Breast epithelium (tissue), 4 donors: ENCODE results near the gene SRGAP1. TPM values are rescaled to one million over a fixed set of nuclear protein-coding genes. Genes with fewer than 3 reads are reported as not detected.
"Not testable (repeated sequence)": the region's sequence is repeated elsewhere in the genome, so short reads cannot be mapped to it uniquely, and the experiment has no call there.

ENCODE experiments used
- DNase-seq, 2 donors: peaks; one replicate each; pipeline ENCODE4 v3.0.0-alpha.2; 2019; ENCODE audit warnings: low spot score in 2 of 2
- H3K27ac ChIP-seq, 2 donors: fragments of 200-600 bp; sonication (generic) in 1 of 2; one replicate each; pipeline ENCODE4 v1.5.1; 2016 to 2019; ENCODE audit warnings: mild to moderate bottlenecking in 1 of 2
- H3K27me3 ChIP-seq, 2 donors: fragments of 200-600 bp; sonication (generic) in 1 of 2; one replicate each; pipeline versions ENCODE4 v1.5.1 to v1.6.0; 2017 to 2019; ENCODE audit warnings: control low read depth in 1 of 2, mild to moderate bottlenecking in 1 of 2
- H3K36me3 ChIP-seq: fragments of 200-600 bp; one replicate; pipeline ENCODE4 v1.5.1; 2019
- H3K4me1 ChIP-seq, 2 donors: fragments of 200-600 bp; sonication (generic); one replicate each; pipeline ENCODE4 v1.5.1; 2016 to 2019; ENCODE audit warnings: control low read depth in 1 of 2
- H3K4me3 ChIP-seq, 3 donors: fragments of 200-600 bp; sonication (generic); 1 replicate in 2 of 3; 2 replicates in 1 of 3; pipeline ENCODE4 v1.5.1; 2016 to 2019; ENCODE audit warnings: mild to moderate bottlenecking in 3 of 3, moderate library complexity in 2 of 3
- H3K9me3 ChIP-seq, 2 donors: fragments of 200-600 bp; sonication (generic) in 1 of 2; one replicate each; pipeline ENCODE4 v1.5.1; 2016 to 2019; ENCODE audit warnings: control low read depth in 1 of 2
- CTCF ChIP-seq, 3 donors: fragments of 450-650 bp; IDR thresholded peaks; one replicate each; pipeline ENCODE4 v1.5.1; 2016 to 2017; ENCODE audit warnings: antibody characterized with exemption in 3 of 3, mild to moderate bottlenecking in 3 of 3, moderate library complexity in 3 of 3
- POLR2A ChIP-seq: fragments of 450-650 bp; IDR thresholded peaks from one replicate; pipeline ENCODE4 v1.6.1; 2016; ENCODE audit warnings: antibody characterized with exemption, mild to moderate bottlenecking, moderate library complexity
- POLR2AphosphoS5 ChIP-seq, 3 donors: sonication (generic); formaldehyde crosslinking; IDR thresholded peaks; one replicate each; pipeline ENCODE4 v1.6.1; 2017; ENCODE audit warnings: antibody characterized with exemption in 3 of 3
- intact Hi-C: fragments of 100-400 bp; cut with DNase I; formaldehyde crosslinking; loops from one replicate; pipeline ENCODE4 v1.15.1; 2023; ENCODE audit warnings: low total_unique reads
- total RNA-seq, 3 donors: library from RNA; depleted of rRNA; stranded (reverse); fragments of >200 nt; gene quantifications; one replicate each; pipeline ENCODE4 v1.1.0, GENCODE V29; 2016

The SRGAP1 gene
- total RNA-seq, 3 donors from 2014 or later: 20.3 to 58.7 (median 29.3) TPM

- H3K4me1 ChIP-seq: no peaks in the 10 kb centered on the region
- no peaks in the 10 kb centered on the region for H3K27me3 ChIP-seq
- H3K27ac ChIP-seq: peak overlapping the region in 1 of 2 donors; percentile 9
- no peaks in the 10 kb centered on the region for H3K9me3 ChIP-seq
- DNase-seq: no peak
- no peak overlapping the region for H3K4me3 ChIP-seq
- intact Hi-C loops: no loop called here
- H3K36me3 ChIP-seq: no peaks in the 10 kb centered on the region
- no peak for TF ChIP-seq POLR2A
Measured at GRCh38 chr12:64025174-64025958, 180.9 kb downstream of the SRGAP1 start.

- Histone ChIP-seq H3K36me3 (no peaks in the 10 kb centered on the region), H3K9me3 (no peaks in the 10 kb centered on the region), H3K4me1 (no peaks in the 10 kb centered on the region), H3K27me3 (no peaks in the 10 kb centered on the region), H3K4me3 (no peak overlapping the region), H3K27ac (peak overlapping the region in 1 of 2 donors; percentile 21)
- TF ChIP-seq POLR2A (no peak), CTCF (IDR thresholded peaks at IDR 0.05) (no peak), POLR2AphosphoS5 (IDR thresholded peaks at IDR 0.05) (no peak)
- intact Hi-C loops: no loop called here
- DNase-seq: no peak
Measured at GRCh38 chr12:64027311-64027710, 182.8 kb downstream of the SRGAP1 start.

GRCh38 chr12:64028541-64028940 is 184.0 kb downstream of the SRGAP1 start:
- no peak for DNase-seq
- intact Hi-C loops: no loop called here
- Histone ChIP-seq H3K27ac (peak overlapping the region in 1 of 2 donors; percentile 15), H3K9me3 (no peaks in the 10 kb centered on the region), H3K27me3 (no peaks in the 10 kb centered on the region), H3K36me3 (no peaks in the 10 kb centered on the region), H3K4me1 (no peaks in the 10 kb centered on the region), H3K4me3 (no peak overlapping the region)
- TF ChIP-seq POLR2AphosphoS5 (IDR thresholded peaks at IDR 0.05) (no peak), CTCF (IDR thresholded peaks at IDR 0.05) (no peak), POLR2A (no peak)

GRCh38 chr12:64029013-64029857 is 184.7 kb downstream of the SRGAP1 start:
- peak overlapping the region in 1 of 2 donors; percentile 15 for H3K27ac ChIP-seq

GRCh38 chr12:64030155-64030554 is 185.7 kb downstream of the SRGAP1 start:
- TF ChIP-seq POLR2AphosphoS5 (IDR thresholded peaks at IDR 0.05): no peak
- TF ChIP-seq CTCF (IDR thresholded peaks at IDR 0.05): no peak
- TF ChIP-seq POLR2A: no peak
- H3K4me3 ChIP-seq: no peak overlapping the region
- H3K27ac ChIP-seq: no peak overlapping the region
- DNase-seq: no peak
- no peaks in the 10 kb centered on the region for H3K36me3 ChIP-seq
- intact Hi-C loops: no loop called here
- H3K27me3 ChIP-seq: no peaks in the 10 kb centered on the region
- H3K9me3 ChIP-seq: no peaks in the 10 kb centered on the region
- H3K4me1 ChIP-seq: no peaks in the 10 kb centered on the region

More at GRCh38 chr12:64029013-64029857, 184.7 kb downstream of the SRGAP1 start:
- Histone ChIP-seq H3K27me3 (no peaks in the 10 kb centered on the region), H3K4me3 (no peak overlapping the region), H3K36me3 (no peaks in the 10 kb centered on the region), H3K9me3 (no peaks in the 10 kb centered on the region), H3K4me1 (no peaks in the 10 kb centered on the region)
- no peak for DNase-seq
- no peak for TF ChIP-seq POLR2A
- intact Hi-C loops: no loop called here

GRCh38 chr12:64034056-64034455 is 189.6 kb downstream of the SRGAP1 start:
- DNase-seq, H3K4me3 ChIP-seq, intact Hi-C loops, H3K27ac ChIP-seq, H3K36me3 ChIP-seq, H3K9me3 ChIP-seq, H3K27me3 ChIP-seq, H3K4me1 ChIP-seq: not testable (repeated sequence)
